ENCODE results near the gene SNAP25.

GRCh38 chr20:10219452-10219791, 792 bp downstream of the SNAP25 start:
- no peak for TF ChIP-seq CTCF (IDR thresholded peaks at IDR 0.05; ENCODE audit: low read depth, low read length, poor library complexity, severe bottlenecking)
- TF ChIP-seq EZH2phosphoT487 (IDR thresholded peaks at IDR 0.05; ENCODE audit: borderline replicate concordance, low read length): no peak
